ENCODE results near the gene PRKAR1B. TPM values are rescaled to one million over a fixed set of nuclear protein-coding genes. Genes with fewer than 3 reads are reported as not detected.

PRKAR1B gene
- total RNA-seq, 1 experiment from 2014 or later = 24.8 TPM

GRCh38 chr7:682810-683209 lies 44.3 kb downstream of the PRKAR1B start:
- H3K9me3 Mint-ChIP-seq (ENCODE audit: low read depth, unreplicated experiment) = peaks cover 20% of the 10 kb centered on the region
- no peak for DNase-seq
- no peak overlapping the region for H3K27ac Mint-ChIP-seq (ENCODE audit: unreplicated experiment)
- no peaks in the 10 kb centered on the region for H3K4me1 Mint-ChIP-seq (ENCODE audit: low read depth, unreplicated experiment)
- TF ChIP-seq CTCF (IDR thresholded peaks at IDR 0.05; ENCODE audit: unreplicated experiment) = no peak
- H3K27me3 Mint-ChIP-seq (ENCODE audit: unreplicated experiment) = no peaks in the 10 kb centered on the region
- peaks cover 7% of the 10 kb centered on the region for H3K36me3 Mint-ChIP-seq (ENCODE audit: insufficient read depth, unreplicated experiment)
- H3K4me3 Mint-ChIP-seq (ENCODE audit: low read depth, unreplicated experiment) = no peak overlapping the region
- BruUV-seq (replicated peaks) = no TSS peak
- CTCF ChIA-PET = interaction anchor here (1.4 kb wide), 1 partner anchor 17 kb away, joined by 3 read pairs; no protein-coding TSS in a partner anchor
- intact Hi-C loops (cut with micrococcal nuclease; ENCODE audit: unreplicated experiment) = no loop called here

GRCh38 chr7:681551-682307 lies 45.4 kb downstream of the PRKAR1B start:
- no peak overlapping the region for H3K27ac Mint-ChIP-seq (ENCODE audit: unreplicated experiment)
- intact Hi-C loops (cut with micrococcal nuclease; ENCODE audit: unreplicated experiment) = no loop called here
- no TSS peak for BruUV-seq (replicated peaks)
- H3K4me3 Mint-ChIP-seq (ENCODE audit: low read depth, unreplicated experiment) = no peak overlapping the region
- H3K9me3 Mint-ChIP-seq (ENCODE audit: low read depth, unreplicated experiment) = peaks cover 15% of the 10 kb centered on the region
- H3K36me3 Mint-ChIP-seq (ENCODE audit: insufficient read depth, unreplicated experiment) = peaks cover 11% of the 10 kb centered on the region
- CTCF ChIA-PET = interaction anchor here (1.4 kb wide), 1 partner anchor 16 kb away, joined by 3 read pairs; no protein-coding TSS in a partner anchor
- no peak for DNase-seq
- TF ChIP-seq CTCF (IDR thresholded peaks at IDR 0.05; ENCODE audit: unreplicated experiment) = no peak
- no peaks in the 10 kb centered on the region for H3K4me1 Mint-ChIP-seq (ENCODE audit: low read depth, unreplicated experiment)
- H3K27me3 Mint-ChIP-seq (ENCODE audit: unreplicated experiment) = no peaks in the 10 kb centered on the region

- H3K4me1 Mint-ChIP-seq (ENCODE audit: low read depth, unreplicated experiment) = no peaks in the 10 kb centered on the region
- intact Hi-C loops (cut with micrococcal nuclease; ENCODE audit: unreplicated experiment) = no loop called here
- H3K9me3 Mint-ChIP-seq (ENCODE audit: low read depth, unreplicated experiment) = peaks cover 12% of the 10 kb centered on the region
- no peak overlapping the region for H3K27ac Mint-ChIP-seq (ENCODE audit: unreplicated experiment)
- CTCF ChIA-PET = no interaction called here
- no peak for DNase-seq
- BruUV-seq (replicated peaks) = no TSS peak
- H3K27me3 Mint-ChIP-seq (ENCODE audit: unreplicated experiment) = no peaks in the 10 kb centered on the region
- H3K36me3 Mint-ChIP-seq (ENCODE audit: insufficient read depth, unreplicated experiment) = peaks cover 11% of the 10 kb centered on the region
- no peak for TF ChIP-seq CTCF (IDR thresholded peaks at IDR 0.05; ENCODE audit: unreplicated experiment)
- no peak overlapping the region for H3K4me3 Mint-ChIP-seq (ENCODE audit: low read depth, unreplicated experiment)
These were observed 46.5 kb downstream of the PRKAR1B start for GRCh38 chr7:680411-681127.

GRCh38 chr7:676972-677385 lies 50.1 kb downstream of the PRKAR1B start:
- CTCF ChIA-PET = no interaction called here
- Mint-ChIP-seq H3K9me3 (ENCODE audit: low read depth, unreplicated experiment) (peaks cover 5% of the 10 kb centered on the region), H3K27ac (ENCODE audit: unreplicated experiment) (no peak overlapping the region), H3K4me3 (ENCODE audit: low read depth, unreplicated experiment) (no peak overlapping the region), H3K27me3 (ENCODE audit: unreplicated experiment) (no peaks in the 10 kb centered on the region), H3K36me3 (ENCODE audit: insufficient read depth, unreplicated experiment) (peaks cover 11% of the 10 kb centered on the region), H3K4me1 (ENCODE audit: low read depth, unreplicated experiment) (no peaks in the 10 kb centered on the region)
- TF ChIP-seq CTCF (IDR thresholded peaks at IDR 0.05; ENCODE audit: unreplicated experiment) = no peak
- no TSS peak for BruUV-seq (replicated peaks)
- DNase-seq = no peak
- intact Hi-C loops (cut with micrococcal nuclease; ENCODE audit: unreplicated experiment) = no loop called here
